Choroid plexus epithelial cell (primary cell): ENCODE measurements around the gene PKP4.
"Not testable (repeated sequence)": the region's sequence is repeated elsewhere in the genome, so short reads cannot be mapped to it uniquely, and the experiment has no call there.

ENCODE experiments used
- DNase-seq: peaks from one replicate; pipeline ENCODE4 v3.0.0-alpha.2; 2010; ENCODE audit warnings: low read depth
- H3K4me3 ChIP-seq: 2 replicates; pipeline ENCODE4 v1.5.1; 2011; ENCODE audit warnings: low read depth, mild to moderate bottlenecking, control low read depth, low read length, moderate library complexity
- TF ChIP-seq, protein P1 (sequence below): conservative IDR thresholded peaks from 2 replicates; pipeline ENCODE4 v1.5.1; 2011; ENCODE audit warnings: low read depth, mild to moderate bottlenecking, control low read depth, inconsistent platforms, low read length, moderate library complexity

PKP4 gene

DNA sequence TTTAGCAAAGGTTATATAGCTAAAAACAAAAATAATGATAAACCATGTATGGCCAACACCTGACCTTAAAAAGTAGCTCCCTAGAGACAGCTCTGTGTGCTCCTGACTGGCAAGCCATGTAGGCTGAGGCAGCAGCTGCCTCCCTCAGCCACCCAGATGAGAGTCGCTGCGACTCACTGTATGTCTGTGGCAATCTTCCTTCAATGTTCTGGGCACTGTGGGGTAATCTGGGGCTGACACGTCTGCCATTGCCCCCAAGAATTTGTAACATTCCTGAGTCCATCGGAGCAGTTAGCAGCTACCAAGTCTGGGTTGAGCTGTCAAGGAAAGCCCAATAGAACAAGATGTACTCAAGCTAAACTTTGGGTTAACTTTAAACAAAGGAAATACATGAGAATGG is 232.0 kb downstream of the PKP4 start:
- DNase-seq, result peak; percentile 23
- TF ChIP-seq, protein P1, sequence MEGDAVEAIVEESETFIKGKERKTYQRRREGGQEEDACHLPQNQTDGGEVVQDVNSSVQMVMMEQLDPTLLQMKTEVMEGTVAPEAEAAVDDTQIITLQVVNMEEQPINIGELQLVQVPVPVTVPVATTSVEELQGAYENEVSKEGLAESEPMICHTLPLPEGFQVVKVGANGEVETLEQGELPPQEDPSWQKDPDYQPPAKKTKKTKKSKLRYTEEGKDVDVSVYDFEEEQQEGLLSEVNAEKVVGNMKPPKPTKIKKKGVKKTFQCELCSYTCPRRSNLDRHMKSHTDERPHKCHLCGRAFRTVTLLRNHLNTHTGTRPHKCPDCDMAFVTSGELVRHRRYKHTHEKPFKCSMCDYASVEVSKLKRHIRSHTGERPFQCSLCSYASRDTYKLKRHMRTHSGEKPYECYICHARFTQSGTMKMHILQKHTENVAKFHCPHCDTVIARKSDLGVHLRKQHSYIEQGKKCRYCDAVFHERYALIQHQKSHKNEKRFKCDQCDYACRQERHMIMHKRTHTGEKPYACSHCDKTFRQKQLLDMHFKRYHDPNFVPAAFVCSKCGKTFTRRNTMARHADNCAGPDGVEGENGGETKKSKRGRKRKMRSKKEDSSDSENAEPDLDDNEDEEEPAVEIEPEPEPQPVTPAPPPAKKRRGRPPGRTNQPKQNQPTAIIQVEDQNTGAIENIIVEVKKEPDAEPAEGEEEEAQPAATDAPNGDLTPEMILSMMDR, result no peak
- H3K4me3 ChIP-seq, result no peak overlapping the region

GRCh38 chr2:158689391-158689790 is 232.6 kb downstream of the PKP4 start:
- TF ChIP-seq, protein P1, result no peak
- H3K4me3 ChIP-seq, result no peak overlapping the region
- DNase-seq, result no peak

DNA sequence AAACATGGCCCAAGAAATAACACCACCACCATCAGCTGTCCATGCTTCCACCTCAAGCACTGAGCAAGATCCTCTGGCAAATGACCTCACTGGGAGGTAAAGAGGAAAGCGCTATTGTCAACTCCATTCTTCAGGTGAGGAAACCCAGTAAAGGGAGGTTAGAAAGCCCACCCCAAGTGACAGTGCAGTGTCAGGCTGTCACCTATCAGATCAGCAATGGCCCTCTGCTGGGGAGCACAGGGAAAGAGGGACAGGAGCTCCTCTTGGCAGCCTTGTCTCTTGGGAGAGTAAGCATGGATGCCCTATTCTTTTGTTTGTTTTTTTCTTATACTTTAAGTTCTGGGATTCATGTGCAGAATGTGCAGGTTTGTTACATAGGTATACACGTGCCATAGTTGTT is 234.1 kb downstream of the PKP4 start:
- DNase-seq, result no peak
- TF ChIP-seq, protein P1, result no peak
- H3K4me3 ChIP-seq, result no peak overlapping the region

DNA sequence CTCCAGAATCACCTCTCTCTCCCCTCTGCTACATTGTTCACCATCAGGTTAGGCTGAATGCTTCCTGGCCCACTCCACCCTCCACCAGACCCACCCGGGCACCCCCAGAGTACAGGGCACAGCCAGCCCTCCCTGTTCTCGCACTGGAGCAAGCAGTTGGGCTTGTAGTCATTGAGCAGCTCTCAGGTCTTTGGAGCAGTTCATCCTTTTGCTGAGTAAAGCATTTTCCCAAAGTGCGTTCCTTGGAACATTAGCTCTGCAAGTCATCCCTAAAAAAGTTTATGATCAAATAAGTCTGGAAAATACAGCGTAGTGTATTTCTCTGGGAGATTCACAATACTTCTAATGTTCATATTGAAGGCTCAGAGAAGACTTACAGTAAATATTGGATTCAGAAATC is 234.9 kb downstream of the PKP4 start:
- H3K4me3 ChIP-seq, result no peak overlapping the region
- TF ChIP-seq, protein P1, result no peak
- DNase-seq, result no peak

DNA sequence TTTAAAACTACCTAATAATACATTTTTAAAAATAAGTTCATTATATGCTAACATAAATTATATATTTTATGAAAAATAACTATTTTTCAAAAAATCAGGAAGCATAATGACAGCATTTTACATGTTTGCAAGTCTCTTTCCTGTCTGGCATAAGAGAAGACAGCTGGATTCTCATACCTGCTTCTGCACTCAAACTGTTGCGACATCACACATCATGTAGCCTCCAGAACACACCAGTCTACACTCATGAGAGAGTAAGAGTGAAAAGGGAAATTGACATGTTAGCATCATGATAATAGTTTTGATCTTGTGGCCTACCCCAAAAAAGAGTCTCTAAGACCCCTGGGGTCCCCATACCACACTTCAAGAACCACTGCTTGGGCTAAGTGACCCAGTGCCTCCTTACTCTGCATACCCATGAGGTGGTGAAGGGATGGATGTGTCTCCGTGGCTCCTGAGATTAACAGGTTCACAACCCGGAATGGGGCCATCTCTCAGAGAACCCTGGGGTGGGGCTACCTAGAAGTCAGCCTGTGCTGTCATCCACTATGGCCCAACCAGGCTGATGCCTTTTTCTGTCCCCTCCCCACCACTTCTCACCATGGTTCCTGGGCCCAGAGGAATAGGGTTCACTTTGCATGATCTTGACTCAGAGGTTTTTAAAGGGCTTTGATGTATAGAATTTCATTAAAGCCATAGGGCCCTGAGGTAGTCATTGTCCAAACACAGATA is 235.8 kb downstream of the PKP4 start:
- no peak overlapping the region for H3K4me3 ChIP-seq
- TF ChIP-seq, protein P1, result no peak
- peak; percentile 18 for DNase-seq

GRCh38 chr2:158693476-158693875 is 236.7 kb downstream of the PKP4 start:
- no peak overlapping the region for H3K4me3 ChIP-seq
- no peak for DNase-seq
- TF ChIP-seq, protein P1, result no peak

DNA sequence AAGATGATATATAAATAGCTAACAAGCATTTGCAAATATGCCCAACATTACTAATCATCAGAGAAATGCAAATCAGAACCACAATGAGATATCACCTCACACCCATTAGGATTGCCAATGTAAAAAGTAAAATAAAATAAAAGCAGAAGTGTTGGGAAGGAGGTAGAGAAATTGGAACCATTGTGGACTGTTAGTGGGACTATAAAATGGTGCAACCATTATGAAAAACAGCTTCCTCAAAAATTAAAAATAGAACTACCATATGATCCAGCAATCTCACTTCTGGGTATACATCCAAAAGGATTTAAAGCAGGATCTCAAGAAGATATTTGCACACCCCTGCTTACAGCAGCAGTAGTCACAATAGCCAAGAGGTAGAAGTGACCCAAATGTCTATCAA is 238.6 kb downstream of the PKP4 start:
- no peak overlapping the region for H3K4me3 ChIP-seq
- TF ChIP-seq, protein P1, result no peak
- no peak for DNase-seq

GRCh38 chr2:158695744-158696143 is 239.0 kb downstream of the PKP4 start:
- peak; percentile 7 for DNase-seq
- not testable (repeated sequence) for H3K4me3 ChIP-seq
